Keratinocyte (primary cell): ENCODE results near the gene LGR4. TPM values are rescaled to one million over a fixed set of nuclear protein-coding genes. Genes with fewer than 3 reads are reported as not detected.

Source experiments
- DNase-seq: peaks from one replicate; pipeline ENCODE4 v3.0.0-alpha.2; 2011; ENCODE audit warnings: low read depth, missing footprints, low spot score
- FAIRE-seq: peaks from 2 replicates; lab custom pipeline; 2011; peaks lifted over from hg19 to GRCh38; lab: Jason Lieb, UNC
- H2AFZ ChIP-seq: 2 replicates; pipeline ENCODE4 v1.6.0; 2012; ENCODE audit warnings: low read length, control low read depth, inconsistent platforms; ENCODE audit not compliant: control insufficient read depth
- H3K27ac ChIP-seq: 2 replicates; pipeline ENCODE4 v1.5.1; 2011; ENCODE audit warnings: low read length; ENCODE audit not compliant: control insufficient read depth, insufficient read depth
- H3K27me3 ChIP-seq: 3 replicates; pipeline ENCODE4 v1.6.0; 2011; ENCODE audit warnings: low read length; ENCODE audit not compliant: control insufficient read depth, insufficient read depth; ENCODE audit errors: extremely low read depth
- H3K36me3 ChIP-seq, 2 experiments: 2 replicates in 1 of 2; 3 replicates in 1 of 2; pipeline ENCODE4 v1.5.1; 2011; ENCODE audit warnings: low read length in 2 of 2, mild to moderate bottlenecking in 1 of 2; ENCODE audit not compliant: control insufficient read depth in 2 of 2, insufficient read depth in 2 of 2; ENCODE audit errors: extremely low read depth in 1 of 2
- H3K4me1 ChIP-seq: 3 replicates; pipeline ENCODE4 v1.5.1; 2011; ENCODE audit warnings: low read length; ENCODE audit not compliant: control insufficient read depth, insufficient read depth; ENCODE audit errors: extremely low read depth
- H3K4me2 ChIP-seq: 3 replicates; pipeline ENCODE4 v1.6.0; 2011; ENCODE audit warnings: low read depth, low read length; ENCODE audit not compliant: control insufficient read depth, insufficient read depth; ENCODE audit errors: extremely low read depth
- H3K4me3 ChIP-seq, 3 experiments: fragments of 200-600 bp in 1 of 3; sonication (generic) in 1 of 3; 2 replicates in 2 of 3; 3 replicates in 1 of 3; pipeline ENCODE4 v1.5.1; 2011 to 2016; ENCODE audit warnings: low read length in 3 of 3, mild to moderate bottlenecking in 3 of 3, control low read depth in 2 of 3, inconsistent platforms in 1 of 3, low read depth in 1 of 3, mixed read lengths in 1 of 3, mixed run types in 1 of 3, moderate library complexity in 1 of 3; ENCODE audit not compliant: control insufficient read depth in 2 of 3, insufficient read depth in 2 of 3; ENCODE audit errors: extremely low read depth in 1 of 3
- H3K79me2 ChIP-seq: 2 replicates; pipeline ENCODE4 v1.6.0; 2012; ENCODE audit warnings: low read length; ENCODE audit not compliant: control insufficient read depth, insufficient read depth
- H3K9ac ChIP-seq: 3 replicates; pipeline ENCODE4 v1.6.0; 2011; ENCODE audit warnings: low read length; ENCODE audit not compliant: control insufficient read depth, insufficient read depth; ENCODE audit errors: extremely low read depth
- H3K9me1 ChIP-seq: 3 replicates; pipeline ENCODE4 v1.6.0; 2011; ENCODE audit warnings: low read length; ENCODE audit not compliant: control insufficient read depth, insufficient read depth; ENCODE audit errors: extremely low read depth
- H3K9me3 ChIP-seq: 2 replicates; pipeline ENCODE4 v1.5.1; 2012; ENCODE audit warnings: low read depth, low read length; ENCODE audit not compliant: control insufficient read depth
- H4K20me1 ChIP-seq: 3 replicates; pipeline ENCODE4 v1.6.0; 2011; ENCODE audit warnings: low read length; ENCODE audit not compliant: control insufficient read depth, insufficient read depth; ENCODE audit errors: extremely low read depth
- CTCF ChIP-seq, 3 experiments: IDR thresholded peaks in 1 of 3; conservative IDR thresholded peaks in 1 of 3; optimal IDR thresholded peaks in 1 of 3; 2 replicates in 2 of 3; 3 replicates in 1 of 3; pipeline versions ENCODE3 to v1.5.1; 2011; ENCODE audit warnings: low read length in 3 of 3, mild to moderate bottlenecking in 3 of 3, moderate library complexity in 2 of 3, control low read depth in 1 of 3, inconsistent platforms in 1 of 3; ENCODE audit not compliant: insufficient read depth in 2 of 3; ENCODE audit errors: extremely low read depth in 1 of 3
- EZH2 ChIP-seq: IDR thresholded peaks from one replicate; pipeline ENCODE4 v1.6.1; 2012; ENCODE audit warnings: inconsistent platforms, mild to moderate bottlenecking, low read length, moderate library complexity
- dilution Hi-C: fragments of 300-500 bp; cut with MboI; formaldehyde crosslinking; loops from one replicate; pipeline ENCODE4 v1.7.0; 2020; ENCODE audit warnings: low sequenced_read_pairs; ENCODE audit not compliant: extremely low pct_ligation_motif_present
- polyA plus RNA-seq, 5 experiments: library from polyadenylated mRNA; depleted of rRNA in 3 of 5; stranded (reverse) in 3 of 5; stranded (forward) in 1 of 5; unstranded in 1 of 5; fragments of >200 nt; gene quantifications; 1 replicate in 1 of 5; 2 replicates in 3 of 5; 3 replicates in 1 of 5; pipeline versions ENCODE4 v1.2.1 to v1.2.3, GENCODE V29; 2011 to 2012; ENCODE audit warnings: missing spikeins in 2 of 5, low read depth in 1 of 5, low replicate concordance in 1 of 5

LGR4 gene
- polyA plus RNA-seq, 1 donor (not counting 4 experiments of a cell fraction or from before 2014, with no cell fraction given), result 49.7 TPM

- Histone ChIP-seq H3K27me3 (no peaks in the 10 kb centered on the region), H3K9me1 (no peaks in the 10 kb centered on the region), H4K20me1 (no peaks in the 10 kb centered on the region), H3K27ac (no peak overlapping the region), H2AFZ (no peak overlapping the region), H3K9ac (no peak overlapping the region), H3K4me3 (no peak overlapping the region), H3K36me3 (no peaks in the 10 kb centered on the region), H3K4me2 (no peak overlapping the region), H3K4me1 (peaks cover 4% of the 10 kb centered on the region), H3K79me2 (no peaks in the 10 kb centered on the region), H3K9me3 (no peaks in the 10 kb centered on the region)
- dilution Hi-C loops, result loop anchor here (25.0 kb wide), 1 partner anchor 291 kb away; no protein-coding TSS in a partner anchor
- no peak for DNase-seq
- FAIRE-seq, result no peak
- TF ChIP-seq CTCF (optimal IDR thresholded peaks at IDR 0.05 in 1 of 3, IDR thresholded peaks at IDR 0.05 in 1 of 3, conservative IDR thresholded peaks at IDR 0.05 in 1 of 3; ENCODE audit: extremely low read depth in 1 of 3, insufficient read depth in 2 of 3, low read length in 3 of 3) (no peak), EZH2 (no peak)
These were observed 5.2 kb upstream of the LGR4 start for GRCh38 chr11:27477831-27478230.

- Histone ChIP-seq H3K27me3 (no peaks in the 10 kb centered on the region), H3K4me2 (no peak overlapping the region), H3K9me3 (no peaks in the 10 kb centered on the region), H3K27ac (no peak overlapping the region), H4K20me1 (no peaks in the 10 kb centered on the region), H3K9ac (no peak overlapping the region), H3K79me2 (peaks cover 4% of the 10 kb centered on the region), H3K36me3 (no peaks in the 10 kb centered on the region), H3K4me3 (no peak overlapping the region), H3K4me1 (peaks cover 4% of the 10 kb centered on the region), H2AFZ (no peak overlapping the region), H3K9me1 (no peaks in the 10 kb centered on the region)
- dilution Hi-C loops, result loop anchor here (25.0 kb wide), 1 partner anchor 290 kb away; no protein-coding TSS in a partner anchor
- no peak for DNase-seq
- TF ChIP-seq CTCF (optimal IDR thresholded peaks at IDR 0.05 in 1 of 3, IDR thresholded peaks at IDR 0.05 in 1 of 3, conservative IDR thresholded peaks at IDR 0.05 in 1 of 3; ENCODE audit: extremely low read depth in 1 of 3, insufficient read depth in 2 of 3, low read length in 3 of 3) (no peak), EZH2 (no peak)
- FAIRE-seq, result no peak
These were observed 4.7 kb upstream of the LGR4 start for GRCh38 chr11:27477243-27477642.
